Fibroblast of gingiva (primary cell): Measurements from ENCODE around the gene DTX1.
"Not testable (repeated sequence)": the region's sequence is repeated elsewhere in the genome, so short reads cannot be mapped to it uniquely, and the experiment has no call there.

Experiments used
- DNase-seq: peaks from one replicate; pipeline ENCODE4 v3.0.0-alpha.2; 2011; ENCODE audit warnings: low read depth

DTX1 gene

GRCh38 chr12:113136990-113137511 lies 80.5 kb downstream of the DTX1 start:
- DNase-seq: no peak

- no peak for DNase-seq
These were observed 81.6 kb downstream of the DTX1 start for GRCh38 chr12:113137861-113138783.

GRCh38 chr12:113138826-113139225 lies 82.3 kb downstream of the DTX1 start:
- no peak for DNase-seq

GRCh38 chr12:113140706-113141105 lies 84.2 kb downstream of the DTX1 start:
- no peak for DNase-seq

- not testable (repeated sequence) for DNase-seq
These were observed 85.2 kb downstream of the DTX1 start for GRCh38 chr12:113141716-113142115.

- DNase-seq: no peak
These were observed 85.8 kb downstream of the DTX1 start for GRCh38 chr12:113142173-113142885.

GRCh38 chr12:113142886-113143332 lies 86.4 kb downstream of the DTX1 start:
- DNase-seq: no peak

- DNase-seq: no peak
These were observed 87.4 kb downstream of the DTX1 start for GRCh38 chr12:113143959-113144358.

- DNase-seq: no peak
These were observed 88.3 kb downstream of the DTX1 start for GRCh38 chr12:113144806-113145205.

GRCh38 chr12:113145720-113146551 lies 89.4 kb downstream of the DTX1 start:
- DNase-seq: peak; percentile 65

GRCh38 chr12:113146999-113147398 lies 90.5 kb downstream of the DTX1 start:
- no peak for DNase-seq
